ENCODE results near the gene FUT8.

FUT8 gene

DNA sequence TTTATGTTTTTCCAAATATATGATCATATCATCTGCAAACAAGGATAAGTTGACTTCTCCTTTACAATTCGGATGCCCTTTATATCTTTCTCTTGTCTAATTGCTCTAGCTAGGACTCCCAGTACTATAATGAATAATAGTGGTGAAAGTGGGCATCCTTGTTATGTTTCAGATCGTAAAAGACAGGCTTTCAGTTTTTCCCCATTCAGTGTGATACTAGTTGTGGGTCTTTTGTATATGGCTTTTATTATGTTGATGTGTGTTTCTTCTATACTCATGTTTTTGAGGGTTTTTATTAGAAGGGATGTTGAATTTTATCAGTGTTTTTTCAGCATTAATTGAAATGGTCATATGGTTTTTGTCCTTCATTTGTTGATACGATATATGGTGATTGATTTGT lies 97.3 kb downstream of the FUT8 start:
- Histone ChIP-seq H3K14ac (ENCODE audit: low read length) (no peak overlapping the region), H3K4me3 (ENCODE audit: low read length in 2 of 2) (no peak overlapping the region), H2BK12ac (ENCODE audit: low read length) (no peak overlapping the region), H3K4me1 (ENCODE audit: control insufficient read depth in 2 of 2, insufficient read depth in 1 of 2, low read depth in 1 of 2, low read length in 2 of 2) (no peaks in the 10 kb centered on the region), H3K4ac (ENCODE audit: low read length) (no peak overlapping the region), H2BK120ac (ENCODE audit: low read depth, low read length) (no peak overlapping the region), H3K27me3 (ENCODE audit: control insufficient read depth in 3 of 3, insufficient read depth in 3 of 3, low read depth in 1 of 3, low read length in 3 of 3) (no peaks in the 10 kb centered on the region), H3K9ac (ENCODE audit: low read depth, low read length, poor library complexity) (no peak overlapping the region), H3K36me3 (replicated peaks in 1 of 2; ENCODE audit: control insufficient read depth in 2 of 2, insufficient read depth in 2 of 2, low read length in 2 of 2) (no peaks in the 10 kb centered on the region), H3K23ac (ENCODE audit: low read depth, low read length, poor library complexity) (no peak overlapping the region), H2BK15ac (ENCODE audit: low read length) (no peak overlapping the region), H3K79me1 (ENCODE audit: low read depth, low read length) (peaks cover 2% of the 10 kb centered on the region), H3K18ac (ENCODE audit: low read length) (no peak overlapping the region), H4K8ac (ENCODE audit: low read depth, low read length) (no peak overlapping the region), H3K4me2 (ENCODE audit: insufficient read depth, low read length, poor library complexity, severe bottlenecking) (no peak overlapping the region), H4K91ac (ENCODE audit: low read depth, low read length, poor library complexity) (no peak overlapping the region), H2AK5ac (ENCODE audit: low read depth, low read length) (no peak overlapping the region), H3K27ac (replicated peaks; ENCODE audit: low read length) (no peak overlapping the region), H2AFZ (ENCODE audit: low read length) (no peak overlapping the region), H2BK5ac (ENCODE audit: low read length) (no peak overlapping the region), H3K9me3 (replicated peaks in 1 of 2; ENCODE audit: control insufficient read depth in 2 of 2, insufficient read depth in 1 of 2, low read depth in 1 of 2, low read length in 2 of 2) (no peaks in the 10 kb centered on the region)
- no peak for DNase-seq (ENCODE audit: low spot score)
- WGBS, 2 donors (ENCODE audit: extremely low coverage in 2 of 2, insufficient read length in 2 of 2, insufficient replicate concordance in 1 of 2): no CpG with 5 or more reads among the region's 3 CpGs

DNA sequence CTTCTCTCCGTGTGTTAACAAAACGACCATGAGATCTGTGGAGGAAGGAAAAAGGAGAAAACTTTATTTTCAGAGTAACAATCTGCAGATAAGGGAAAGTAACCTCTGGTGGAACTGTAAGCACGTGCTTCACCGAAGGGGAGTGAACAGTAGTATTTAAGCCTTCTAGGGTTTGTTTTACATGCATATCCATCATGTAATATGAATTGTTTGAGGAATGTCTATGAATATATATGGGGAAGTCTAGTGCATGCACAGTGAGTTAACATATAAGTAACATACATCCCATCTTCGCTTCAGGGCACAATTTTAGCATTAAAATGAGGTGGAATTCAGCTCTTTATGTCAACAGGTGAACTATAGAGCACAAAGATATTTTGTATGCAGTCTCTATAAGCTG lies 101.1 kb downstream of the FUT8 start:
- Histone ChIP-seq H2BK120ac (ENCODE audit: low read depth, low read length) (no peak overlapping the region), H4K8ac (ENCODE audit: low read depth, low read length) (no peak overlapping the region), H3K4me1 (ENCODE audit: control insufficient read depth in 2 of 2, insufficient read depth in 1 of 2, low read depth in 1 of 2, low read length in 2 of 2) (no peaks in the 10 kb centered on the region), H3K4ac (ENCODE audit: low read length) (no peak overlapping the region), H3K79me1 (ENCODE audit: low read depth, low read length) (peaks cover 2% of the 10 kb centered on the region), H2AK5ac (ENCODE audit: low read depth, low read length) (no peak overlapping the region), H3K27ac (replicated peaks; ENCODE audit: low read length) (no peak overlapping the region), H3K14ac (ENCODE audit: low read length) (no peak overlapping the region), H3K36me3 (replicated peaks in 1 of 2; ENCODE audit: control insufficient read depth in 2 of 2, insufficient read depth in 2 of 2, low read length in 2 of 2) (no peaks in the 10 kb centered on the region), H2BK5ac (ENCODE audit: low read length) (no peak overlapping the region), H3K18ac (ENCODE audit: low read length) (no peak overlapping the region), H3K27me3 (ENCODE audit: control insufficient read depth in 3 of 3, insufficient read depth in 3 of 3, low read depth in 1 of 3, low read length in 3 of 3) (no peaks in the 10 kb centered on the region), H3K9me3 (replicated peaks in 1 of 2; ENCODE audit: control insufficient read depth in 2 of 2, insufficient read depth in 1 of 2, low read depth in 1 of 2, low read length in 2 of 2) (no peaks in the 10 kb centered on the region), H3K23ac (ENCODE audit: low read depth, low read length, poor library complexity) (no peak overlapping the region), H4K91ac (ENCODE audit: low read depth, low read length, poor library complexity) (no peak overlapping the region), H2BK15ac (ENCODE audit: low read length) (no peak overlapping the region), H3K4me2 (ENCODE audit: insufficient read depth, low read length, poor library complexity, severe bottlenecking) (no peak overlapping the region), H3K4me3 (ENCODE audit: low read length in 2 of 2) (no peak overlapping the region), H2BK12ac (ENCODE audit: low read length) (no peak overlapping the region), H3K9ac (ENCODE audit: low read depth, low read length, poor library complexity) (no peak overlapping the region), H2AFZ (ENCODE audit: low read length) (no peak overlapping the region)
- WGBS, 2 donors (ENCODE audit: extremely low coverage in 2 of 2, insufficient read length in 2 of 2, insufficient replicate concordance in 1 of 2): no CpG with 5 or more reads among the region's 5 CpGs
- DNase-seq (ENCODE audit: low spot score): no peak

DNA sequence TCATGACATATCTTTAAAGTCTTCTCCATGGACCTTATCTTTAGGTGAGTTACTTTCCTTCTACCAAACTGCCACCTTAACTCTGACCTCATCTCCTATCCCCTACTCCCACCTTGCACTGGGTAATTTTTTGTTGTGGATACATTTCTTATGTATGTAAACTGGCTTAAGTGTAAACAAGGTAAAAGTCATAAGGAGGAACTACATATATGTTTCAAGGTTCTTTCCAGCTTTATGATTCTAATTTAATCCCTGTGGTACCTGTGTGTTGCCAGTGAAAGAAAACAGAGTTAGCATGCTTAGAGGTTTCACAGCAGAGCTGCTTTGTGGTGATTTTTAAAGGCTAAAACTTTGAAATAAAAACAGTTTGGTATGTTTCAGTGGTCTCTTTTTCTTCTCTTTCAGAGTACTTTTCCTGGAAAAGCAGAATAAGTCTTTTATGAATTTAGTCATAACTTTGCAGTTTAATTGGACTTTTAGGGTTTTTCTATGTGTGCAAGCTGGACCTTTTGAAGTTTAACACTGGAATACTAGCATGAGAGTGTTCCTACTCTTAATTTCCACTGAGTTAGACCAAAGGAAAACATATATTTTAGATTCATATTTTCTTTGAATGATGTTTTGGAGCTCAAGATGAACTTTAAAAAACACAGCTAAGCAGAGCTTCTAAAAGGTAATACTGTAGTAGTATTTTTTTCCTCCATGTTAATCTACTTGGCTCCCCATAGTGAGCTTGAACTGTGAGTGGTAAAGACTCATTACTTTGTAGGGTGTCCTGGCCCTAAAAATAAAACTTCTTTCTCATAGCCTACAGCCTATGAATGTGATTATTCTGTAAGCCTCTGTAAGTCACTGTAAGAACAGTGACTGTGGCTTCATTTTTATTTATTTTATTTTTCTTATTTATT lies 105.4 kb downstream of the FUT8 start:
- DNase-seq (ENCODE audit: low spot score): no peak
- no peaks in the 10 kb centered on the region for H3K9me3 ChIP-seq (replicated peaks in 1 of 2; ENCODE audit: control insufficient read depth in 2 of 2, insufficient read depth in 1 of 2, low read depth in 1 of 2, low read length in 2 of 2)
- no peak overlapping the region for H4K91ac ChIP-seq (ENCODE audit: low read depth, low read length, poor library complexity)
- no peak overlapping the region for H2AK5ac ChIP-seq (ENCODE audit: low read depth, low read length)
- no peaks in the 10 kb centered on the region for H3K4me1 ChIP-seq (ENCODE audit: control insufficient read depth in 2 of 2, insufficient read depth in 1 of 2, low read depth in 1 of 2, low read length in 2 of 2)
- no peak overlapping the region for H2BK12ac ChIP-seq (ENCODE audit: low read length)
- no peak overlapping the region for H3K4me2 ChIP-seq (ENCODE audit: insufficient read depth, low read length, poor library complexity, severe bottlenecking)
- no peak overlapping the region for H3K9ac ChIP-seq (ENCODE audit: low read depth, low read length, poor library complexity)
- H3K18ac ChIP-seq (ENCODE audit: low read length): no peak overlapping the region
- H2BK15ac ChIP-seq (ENCODE audit: low read length): no peak overlapping the region
- no peak overlapping the region for H2AFZ ChIP-seq (ENCODE audit: low read length)
- no peak overlapping the region for H3K14ac ChIP-seq (ENCODE audit: low read length)
- H3K23ac ChIP-seq (ENCODE audit: low read depth, low read length, poor library complexity): no peak overlapping the region
- no peak overlapping the region for H4K8ac ChIP-seq (ENCODE audit: low read depth, low read length)
- no peak overlapping the region for H3K27ac ChIP-seq (replicated peaks; ENCODE audit: low read length)
- no peaks in the 10 kb centered on the region for H3K36me3 ChIP-seq (replicated peaks in 1 of 2; ENCODE audit: control insufficient read depth in 2 of 2, insufficient read depth in 2 of 2, low read length in 2 of 2)
- no peak overlapping the region for H3K4me3 ChIP-seq (ENCODE audit: low read length in 2 of 2)
- H3K4ac ChIP-seq (ENCODE audit: low read length): no peak overlapping the region
- H2BK5ac ChIP-seq (ENCODE audit: low read length): no peak overlapping the region
- H3K27me3 ChIP-seq (ENCODE audit: control insufficient read depth in 3 of 3, insufficient read depth in 3 of 3, low read depth in 1 of 3, low read length in 3 of 3): no peaks in the 10 kb centered on the region
- peaks cover 3% of the 10 kb centered on the region for H3K79me1 ChIP-seq (ENCODE audit: low read depth, low read length)
- no peak overlapping the region for H2BK120ac ChIP-seq (ENCODE audit: low read depth, low read length)

DNA sequence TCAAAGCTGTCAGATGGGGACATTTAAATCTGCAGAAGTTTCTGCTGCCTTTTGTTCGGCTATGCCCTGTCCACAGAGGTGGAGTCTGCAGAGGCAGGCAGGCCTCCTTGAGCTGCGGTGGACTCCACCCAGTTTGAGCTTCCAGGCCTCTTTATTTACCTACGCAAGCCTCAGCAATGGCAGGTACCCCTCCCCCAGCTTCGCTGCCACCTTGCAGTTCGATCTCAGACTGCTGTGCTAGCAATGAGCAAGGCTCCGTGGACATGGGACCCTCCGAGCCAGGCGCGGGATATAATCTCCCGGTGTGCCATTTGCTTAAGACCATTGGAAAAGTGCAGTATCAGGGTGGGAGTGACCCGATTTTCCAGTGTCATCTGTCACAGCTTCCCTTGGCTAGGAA lies 115.5 kb downstream of the FUT8 start:
- no peak overlapping the region for H3K27ac ChIP-seq (replicated peaks; ENCODE audit: low read length)
- no CpG with 5 or more reads among the region's 11 CpGs for WGBS, 2 donors (ENCODE audit: extremely low coverage in 2 of 2, insufficient read length in 2 of 2, insufficient replicate concordance in 1 of 2)
- no peak for DNase-seq (ENCODE audit: low spot score)
- no peak overlapping the region for H2BK15ac ChIP-seq (ENCODE audit: low read length)
- H3K27me3 ChIP-seq (ENCODE audit: control insufficient read depth in 3 of 3, insufficient read depth in 3 of 3, low read depth in 1 of 3, low read length in 3 of 3): no peaks in the 10 kb centered on the region
- no peak overlapping the region for H3K18ac ChIP-seq (ENCODE audit: low read length)
- peaks cover 5% of the 10 kb centered on the region for H3K79me1 ChIP-seq (ENCODE audit: low read depth, low read length)
- H3K4me3 ChIP-seq (ENCODE audit: low read length in 2 of 2): no peak overlapping the region
- H3K4me2 ChIP-seq (ENCODE audit: insufficient read depth, low read length, poor library complexity, severe bottlenecking): no peak overlapping the region
- no peak overlapping the region for H3K9ac ChIP-seq (ENCODE audit: low read depth, low read length, poor library complexity)
- no peak overlapping the region for H4K91ac ChIP-seq (ENCODE audit: low read depth, low read length, poor library complexity)
- H3K36me3 ChIP-seq (replicated peaks in 1 of 2; ENCODE audit: control insufficient read depth in 2 of 2, insufficient read depth in 2 of 2, low read length in 2 of 2): peaks cover 0 to 5% of the 10 kb centered on the region in 2 donors
- H2BK5ac ChIP-seq (ENCODE audit: low read length): no peak overlapping the region
- H3K9me3 ChIP-seq (replicated peaks in 1 of 2; ENCODE audit: control insufficient read depth in 2 of 2, insufficient read depth in 1 of 2, low read depth in 1 of 2, low read length in 2 of 2): peaks cover 6 to 8% of the 10 kb centered on the region in 2 donors
- no peak overlapping the region for H2BK120ac ChIP-seq (ENCODE audit: low read depth, low read length)
- no peak overlapping the region for H3K14ac ChIP-seq (ENCODE audit: low read length)
- no peak overlapping the region for H2AK5ac ChIP-seq (ENCODE audit: low read depth, low read length)
- H3K4ac ChIP-seq (ENCODE audit: low read length): no peak overlapping the region
- H3K4me1 ChIP-seq (ENCODE audit: control insufficient read depth in 2 of 2, insufficient read depth in 1 of 2, low read depth in 1 of 2, low read length in 2 of 2): no peaks in the 10 kb centered on the region
- H2AFZ ChIP-seq (ENCODE audit: low read length): no peak overlapping the region
- no peak overlapping the region for H4K8ac ChIP-seq (ENCODE audit: low read depth, low read length)
- no peak overlapping the region for H2BK12ac ChIP-seq (ENCODE audit: low read length)
- no peak overlapping the region for H3K23ac ChIP-seq (ENCODE audit: low read depth, low read length, poor library complexity)

Measured in neuronal stem cell (in vitro differentiated cells).